ENCODE measurements around the gene MPZL2.
"Not testable (repeated sequence)": the region's sequence is repeated elsewhere in the genome, so short reads cannot be mapped to it uniquely, and the experiment has no call there.

MPZL2 gene

GRCh38 chr11:118263695-118264568 is at the start of gene MPZL2:
Gene MPZL2 (minus strand): TSS chr11:118264297. CDS start chr11:118264153, 144 bp downstream.
- H3K27me3 ChIP-seq (replicated peaks; ENCODE audit: control insufficient read depth, insufficient read depth, low read length), result peaks cover 84% of the 10 kb centered on the region
- peaks cover 8% of the 10 kb centered on the region for H3K4me1 ChIP-seq (ENCODE audit: control insufficient read depth, insufficient read depth, low read length)
- peak within 1 kb of the TSS; percentile 64 for H3K4me3 ChIP-seq (ENCODE audit: low read length)
- DNase-seq (ENCODE audit: low read depth), result no peak
- H3K36me3 ChIP-seq (ENCODE audit: control insufficient read depth, insufficient read depth, low read length, severe bottlenecking), result no peaks in the 10 kb centered on the region
- H3K9ac ChIP-seq (ENCODE audit: low read length), result no peak within 1 kb of the TSS
- no peaks in the 10 kb centered on the region for H3K9me3 ChIP-seq (ENCODE audit: control insufficient read depth, low read length)

GRCh38 chr11:118313242-118313641 is 49.1 kb upstream of the MPZL2 start:
- no peaks in the 10 kb centered on the region for H3K36me3 ChIP-seq (ENCODE audit: control insufficient read depth, insufficient read depth, low read length, severe bottlenecking)
- H3K4me3 ChIP-seq (ENCODE audit: low read length), result no peak overlapping the region

GRCh38 chr11:118312328-118312727 is 48.2 kb upstream of the MPZL2 start:
- H3K4me3 ChIP-seq (ENCODE audit: low read length), result no peak overlapping the region
- H3K9me3 ChIP-seq (ENCODE audit: control insufficient read depth, low read length), result peaks cover 2% of the 10 kb centered on the region
- DNase-seq (ENCODE audit: low read depth), result no peak
- H3K4me1 ChIP-seq (ENCODE audit: control insufficient read depth, insufficient read depth, low read length), result peaks cover 8% of the 10 kb centered on the region
- H3K9ac ChIP-seq (ENCODE audit: low read length), result no peak overlapping the region
- H3K27me3 ChIP-seq (replicated peaks; ENCODE audit: control insufficient read depth, insufficient read depth, low read length), result peaks cover 53% of the 10 kb centered on the region
- H3K36me3 ChIP-seq (ENCODE audit: control insufficient read depth, insufficient read depth, low read length, severe bottlenecking), result no peaks in the 10 kb centered on the region

More at GRCh38 chr11:118313242-118313641, 49.1 kb upstream of the MPZL2 start:
- Histone ChIP-seq H3K27me3 (replicated peaks; ENCODE audit: control insufficient read depth, insufficient read depth, low read length) (peaks cover 50% of the 10 kb centered on the region), H3K9ac (ENCODE audit: low read length) (no peak overlapping the region), H3K9me3 (ENCODE audit: control insufficient read depth, low read length) (peaks cover 4% of the 10 kb centered on the region), H3K4me1 (ENCODE audit: control insufficient read depth, insufficient read depth, low read length) (peaks cover 8% of the 10 kb centered on the region)
- DNase-seq (ENCODE audit: low read depth), result no peak

GRCh38 chr11:118311518-118311917 is 47.4 kb upstream of the MPZL2 start:
- Histone ChIP-seq H3K27me3 (replicated peaks; ENCODE audit: control insufficient read depth, insufficient read depth, low read length) (peaks cover 47% of the 10 kb centered on the region), H3K9me3 (ENCODE audit: control insufficient read depth, low read length) (no peaks in the 10 kb centered on the region), H3K36me3 (ENCODE audit: control insufficient read depth, insufficient read depth, low read length, severe bottlenecking) (no peaks in the 10 kb centered on the region), H3K9ac (ENCODE audit: low read length) (no peak overlapping the region), H3K4me3 (ENCODE audit: low read length) (no peak overlapping the region), H3K4me1 (ENCODE audit: control insufficient read depth, insufficient read depth, low read length) (peaks cover 6% of the 10 kb centered on the region)
- no peak for DNase-seq (ENCODE audit: low read depth)

GRCh38 chr11:118310781-118311485 is 46.8 kb upstream of the MPZL2 start:
- peaks cover 42% of the 10 kb centered on the region for H3K27me3 ChIP-seq (replicated peaks; ENCODE audit: control insufficient read depth, insufficient read depth, low read length)
- DNase-seq (ENCODE audit: low read depth), result no peak
- no peaks in the 10 kb centered on the region for H3K9me3 ChIP-seq (ENCODE audit: control insufficient read depth, low read length)
- H3K4me3 ChIP-seq (ENCODE audit: low read length), result no peak overlapping the region
- peaks cover 6% of the 10 kb centered on the region for H3K4me1 ChIP-seq (ENCODE audit: control insufficient read depth, insufficient read depth, low read length)
- no peak overlapping the region for H3K9ac ChIP-seq (ENCODE audit: low read length)
- H3K36me3 ChIP-seq (ENCODE audit: control insufficient read depth, insufficient read depth, low read length, severe bottlenecking), result no peaks in the 10 kb centered on the region

GRCh38 chr11:118310271-118310670 is 46.2 kb upstream of the MPZL2 start:
- H3K4me1 ChIP-seq (ENCODE audit: control insufficient read depth, insufficient read depth, low read length), result peaks cover 6% of the 10 kb centered on the region
- no peak for DNase-seq (ENCODE audit: low read depth)
- H3K36me3 ChIP-seq (ENCODE audit: control insufficient read depth, insufficient read depth, low read length, severe bottlenecking), result no peaks in the 10 kb centered on the region
- peaks cover 41% of the 10 kb centered on the region for H3K27me3 ChIP-seq (replicated peaks; ENCODE audit: control insufficient read depth, insufficient read depth, low read length)
- no peaks in the 10 kb centered on the region for H3K9me3 ChIP-seq (ENCODE audit: control insufficient read depth, low read length)
- H3K4me3 ChIP-seq (ENCODE audit: low read length), result no peak overlapping the region
- no peak overlapping the region for H3K9ac ChIP-seq (ENCODE audit: low read length)

- H3K9me3 ChIP-seq (ENCODE audit: control insufficient read depth, low read length); H3K4me3 ChIP-seq (ENCODE audit: low read length); H3K4me1 ChIP-seq (ENCODE audit: control insufficient read depth, insufficient read depth, low read length); H3K9ac ChIP-seq (ENCODE audit: low read length); H3K36me3 ChIP-seq (ENCODE audit: control insufficient read depth, insufficient read depth, low read length, severe bottlenecking); DNase-seq (ENCODE audit: low read depth): not testable (repeated sequence)
- peaks cover 33% of the 10 kb centered on the region for H3K27me3 ChIP-seq (replicated peaks; ENCODE audit: control insufficient read depth, insufficient read depth, low read length)
Observed at GRCh38 chr11:118308995-118309528, 45.0 kb upstream of the MPZL2 start.

GRCh38 chr11:118306556-118306955 is 42.5 kb upstream of the MPZL2 start:
- H3K9me3 ChIP-seq (ENCODE audit: control insufficient read depth, low read length), result no peaks in the 10 kb centered on the region
- H3K36me3 ChIP-seq (ENCODE audit: control insufficient read depth, insufficient read depth, low read length, severe bottlenecking), result no peaks in the 10 kb centered on the region
- no peak for DNase-seq (ENCODE audit: low read depth)
- H3K9ac ChIP-seq (ENCODE audit: low read length), result no peak overlapping the region
- no peak overlapping the region for H3K4me3 ChIP-seq (ENCODE audit: low read length)
- peaks cover 30% of the 10 kb centered on the region for H3K27me3 ChIP-seq (replicated peaks; ENCODE audit: control insufficient read depth, insufficient read depth, low read length)
- H3K4me1 ChIP-seq (ENCODE audit: control insufficient read depth, insufficient read depth, low read length), result no peaks in the 10 kb centered on the region

GRCh38 chr11:118305726-118306125 is 41.6 kb upstream of the MPZL2 start:
- Histone ChIP-seq H3K9ac (ENCODE audit: low read length) (no peak overlapping the region), H3K4me1 (ENCODE audit: control insufficient read depth, insufficient read depth, low read length) (no peaks in the 10 kb centered on the region), H3K27me3 (replicated peaks; ENCODE audit: control insufficient read depth, insufficient read depth, low read length) (peaks cover 30% of the 10 kb centered on the region), H3K9me3 (ENCODE audit: control insufficient read depth, low read length) (no peaks in the 10 kb centered on the region), H3K4me3 (ENCODE audit: low read length) (no peak overlapping the region), H3K36me3 (ENCODE audit: control insufficient read depth, insufficient read depth, low read length, severe bottlenecking) (no peaks in the 10 kb centered on the region)
- DNase-seq (ENCODE audit: low read depth), result no peak

GRCh38 chr11:118304568-118305248 is 40.6 kb upstream of the MPZL2 start, which contains the start of gene CD3E:
Gene CD3E (plus strand): TSS chr11:118304730. CDS start chr11:118304953, 223 bp downstream.
- Histone ChIP-seq H3K4me3 (ENCODE audit: low read length) (no peak within 1 kb of the TSS), H3K27me3 (replicated peaks; ENCODE audit: control insufficient read depth, insufficient read depth, low read length) (peaks cover 37% of the 10 kb centered on the region), H3K36me3 (ENCODE audit: control insufficient read depth, insufficient read depth, low read length, severe bottlenecking) (no peaks in the 10 kb centered on the region), H3K4me1 (ENCODE audit: control insufficient read depth, insufficient read depth, low read length) (no peaks in the 10 kb centered on the region), H3K9ac (ENCODE audit: low read length) (no peak within 1 kb of the TSS), H3K9me3 (ENCODE audit: control insufficient read depth, low read length) (no peaks in the 10 kb centered on the region)
- DNase-seq (ENCODE audit: low read depth), result no peak

- no peak overlapping the region for H3K9ac ChIP-seq (ENCODE audit: low read length)
- H3K36me3 ChIP-seq (ENCODE audit: control insufficient read depth, insufficient read depth, low read length, severe bottlenecking), result no peaks in the 10 kb centered on the region
- DNase-seq (ENCODE audit: low read depth), result no peak
- H3K9me3 ChIP-seq (ENCODE audit: control insufficient read depth, low read length), result no peaks in the 10 kb centered on the region
- peaks cover 37% of the 10 kb centered on the region for H3K27me3 ChIP-seq (replicated peaks; ENCODE audit: control insufficient read depth, insufficient read depth, low read length)
- no peak overlapping the region for H3K4me3 ChIP-seq (ENCODE audit: low read length)
- H3K4me1 ChIP-seq (ENCODE audit: control insufficient read depth, insufficient read depth, low read length), result no peaks in the 10 kb centered on the region
Observed at GRCh38 chr11:118304227-118304567, 40.1 kb upstream of the MPZL2 start.

Data from adipocyte (in vitro differentiated cells).